ENCODE measurements around the gene LRP1B.

The LRP1B gene

DNA sequence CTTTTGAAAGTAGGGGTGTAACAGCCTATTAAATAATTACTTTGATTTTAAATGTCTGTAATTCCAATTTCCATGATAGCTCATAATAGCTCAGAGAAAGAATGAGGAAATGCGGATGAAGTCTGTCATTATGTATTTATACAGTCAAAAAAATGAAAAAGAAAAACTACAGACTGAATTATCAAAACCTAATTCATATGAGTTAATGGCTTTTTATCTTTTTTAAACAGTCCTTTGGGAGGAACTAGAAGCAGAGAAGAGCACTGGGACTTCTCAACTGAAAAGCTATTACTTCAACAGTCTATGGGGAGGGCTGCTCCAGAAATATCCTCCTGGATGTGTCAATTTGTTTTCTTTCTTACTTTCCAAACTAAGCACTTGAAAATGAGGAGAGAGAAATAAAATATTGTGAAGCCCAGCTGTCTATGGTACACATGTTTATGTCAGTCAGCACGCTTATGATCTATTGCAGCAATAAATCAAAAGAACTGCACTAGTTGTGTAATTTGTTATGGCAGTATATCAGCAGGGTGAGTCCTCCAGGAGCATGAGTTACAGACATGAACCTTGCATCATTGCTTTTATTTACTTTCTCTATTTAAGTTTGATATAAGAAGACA lies 1550.2 kb downstream of the LRP1B start:
- CTCF ChIA-PET = interaction anchor here (1.2 kb wide), 1 partner anchor 15 kb away, joined by 3 read pairs; no protein-coding TSS in a partner anchor
- TF ChIP-seq, protein P1, sequence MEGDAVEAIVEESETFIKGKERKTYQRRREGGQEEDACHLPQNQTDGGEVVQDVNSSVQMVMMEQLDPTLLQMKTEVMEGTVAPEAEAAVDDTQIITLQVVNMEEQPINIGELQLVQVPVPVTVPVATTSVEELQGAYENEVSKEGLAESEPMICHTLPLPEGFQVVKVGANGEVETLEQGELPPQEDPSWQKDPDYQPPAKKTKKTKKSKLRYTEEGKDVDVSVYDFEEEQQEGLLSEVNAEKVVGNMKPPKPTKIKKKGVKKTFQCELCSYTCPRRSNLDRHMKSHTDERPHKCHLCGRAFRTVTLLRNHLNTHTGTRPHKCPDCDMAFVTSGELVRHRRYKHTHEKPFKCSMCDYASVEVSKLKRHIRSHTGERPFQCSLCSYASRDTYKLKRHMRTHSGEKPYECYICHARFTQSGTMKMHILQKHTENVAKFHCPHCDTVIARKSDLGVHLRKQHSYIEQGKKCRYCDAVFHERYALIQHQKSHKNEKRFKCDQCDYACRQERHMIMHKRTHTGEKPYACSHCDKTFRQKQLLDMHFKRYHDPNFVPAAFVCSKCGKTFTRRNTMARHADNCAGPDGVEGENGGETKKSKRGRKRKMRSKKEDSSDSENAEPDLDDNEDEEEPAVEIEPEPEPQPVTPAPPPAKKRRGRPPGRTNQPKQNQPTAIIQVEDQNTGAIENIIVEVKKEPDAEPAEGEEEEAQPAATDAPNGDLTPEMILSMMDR (IDR thresholded peaks at IDR 0.05; ENCODE audit: control extremely low read depth, extremely low read depth, low read depth, missing control alignments) = no peak
- POLR2A ChIA-PET = no interaction called here
- DNase-seq (ENCODE audit: extremely low spot score) = no peak

DNA sequence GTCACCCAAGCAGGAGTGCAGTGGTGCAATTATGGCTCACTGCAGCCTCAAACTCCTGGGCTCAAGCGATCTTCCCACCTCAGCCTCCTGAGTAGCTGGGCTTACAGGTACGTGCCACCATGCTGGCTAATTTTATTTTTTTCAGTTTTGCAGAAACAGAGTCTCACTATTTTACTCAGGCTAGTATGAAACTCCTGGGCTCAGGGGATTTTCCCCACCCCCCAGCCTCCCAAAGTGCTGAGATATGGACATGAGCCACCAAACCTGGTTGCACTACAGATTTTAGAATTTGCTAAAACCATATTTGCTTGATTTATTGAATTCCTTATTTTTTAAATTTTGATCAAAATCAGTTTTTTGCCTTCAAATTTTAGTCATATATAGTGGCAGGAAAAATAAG lies 1553.4 kb downstream of the LRP1B start:
- CTCF ChIA-PET = interaction anchor here (4.5 kb wide), 1 partner anchor 9 kb away, joined by 17 read pairs; no protein-coding TSS in a partner anchor
- no peak for DNase-seq (ENCODE audit: extremely low spot score)
- POLR2A ChIA-PET = no interaction called here
- TF ChIP-seq, protein P1 (IDR thresholded peaks at IDR 0.05; ENCODE audit: control extremely low read depth, extremely low read depth, low read depth, missing control alignments) = no peak

DNA sequence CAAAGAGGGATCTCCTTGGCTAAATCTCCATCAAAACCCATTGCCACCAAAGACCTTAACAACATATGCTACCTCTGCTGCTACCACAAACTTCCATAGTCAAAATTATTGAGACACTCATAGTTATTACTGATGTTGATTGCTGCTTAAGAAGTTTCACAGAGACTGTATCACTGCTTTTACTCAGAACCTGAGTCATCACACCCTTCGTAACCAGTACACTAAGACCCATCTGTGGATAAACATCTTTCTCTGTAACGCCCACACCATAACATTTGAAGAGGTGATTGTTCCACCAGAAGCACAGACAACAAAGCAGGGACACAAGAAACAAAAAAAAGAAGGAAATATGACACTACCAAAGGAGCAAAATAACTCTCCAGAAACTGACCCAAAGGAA lies 1563.1 kb downstream of the LRP1B start:
- CTCF ChIA-PET = no interaction called here
- no peak for DNase-seq (ENCODE audit: extremely low spot score)
- POLR2A ChIA-PET = no interaction called here
- TF ChIP-seq, protein P1 (IDR thresholded peaks at IDR 0.05; ENCODE audit: control extremely low read depth, extremely low read depth, low read depth, missing control alignments) = no peak

DNA sequence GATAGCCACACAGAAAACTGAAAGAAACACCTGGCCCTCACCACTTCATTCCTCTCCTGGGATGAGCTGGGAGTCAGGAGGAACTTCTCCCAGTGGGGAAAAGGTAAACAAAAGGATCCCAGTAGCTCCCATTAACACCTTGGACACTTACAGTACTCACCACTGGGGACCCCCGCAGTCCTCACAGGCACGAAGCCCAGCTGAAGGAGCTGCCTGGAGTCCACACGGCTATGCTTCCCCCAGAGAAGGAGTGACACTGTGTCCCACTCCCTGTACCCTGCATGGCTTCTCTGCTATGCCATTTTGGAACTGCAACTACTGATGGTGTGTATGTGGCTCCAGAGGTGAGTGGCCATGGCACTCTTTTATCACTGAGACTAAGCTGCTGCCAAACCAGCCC lies 1565.1 kb downstream of the LRP1B start:
- ChIA-PET CTCF (interaction anchor here (1.9 kb wide), 1 partner anchor 9 kb away, joined by 6 read pairs; no protein-coding TSS in a partner anchor), POLR2A (no interaction called here)
- DNase-seq (ENCODE audit: extremely low spot score) = no peak
- TF ChIP-seq, protein P1 (IDR thresholded peaks at IDR 0.05; ENCODE audit: control extremely low read depth, extremely low read depth, low read depth, missing control alignments) = no peak

DNA sequence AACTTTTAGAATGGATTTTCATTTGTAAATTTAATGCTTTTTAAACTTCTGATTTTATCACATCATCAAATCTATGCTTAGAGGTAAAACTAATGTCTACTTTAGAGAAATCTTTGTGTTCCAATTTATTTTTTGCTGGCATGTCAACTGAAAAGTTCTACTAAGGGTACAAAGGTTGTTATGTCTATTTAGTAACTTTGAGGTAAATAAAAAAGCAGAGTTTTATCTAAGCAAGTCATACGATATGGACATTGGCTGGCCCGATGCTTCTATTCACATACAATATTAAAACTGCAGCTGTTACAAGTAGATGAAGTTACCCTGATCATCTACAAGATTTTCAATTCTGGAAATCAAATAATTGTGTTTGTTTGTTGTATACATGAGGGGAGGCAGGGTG lies 1575.1 kb downstream of the LRP1B start:
- CTCF ChIA-PET = interaction anchor here (1.7 kb wide), 1 partner anchor 31 kb away, joined by 6 read pairs; no protein-coding TSS in a partner anchor
- no peak for DNase-seq (ENCODE audit: extremely low spot score)
- POLR2A ChIA-PET = no interaction called here
- TF ChIP-seq, protein P1 (IDR thresholded peaks at IDR 0.05; ENCODE audit: control extremely low read depth, extremely low read depth, low read depth, missing control alignments) = no peak

DNA sequence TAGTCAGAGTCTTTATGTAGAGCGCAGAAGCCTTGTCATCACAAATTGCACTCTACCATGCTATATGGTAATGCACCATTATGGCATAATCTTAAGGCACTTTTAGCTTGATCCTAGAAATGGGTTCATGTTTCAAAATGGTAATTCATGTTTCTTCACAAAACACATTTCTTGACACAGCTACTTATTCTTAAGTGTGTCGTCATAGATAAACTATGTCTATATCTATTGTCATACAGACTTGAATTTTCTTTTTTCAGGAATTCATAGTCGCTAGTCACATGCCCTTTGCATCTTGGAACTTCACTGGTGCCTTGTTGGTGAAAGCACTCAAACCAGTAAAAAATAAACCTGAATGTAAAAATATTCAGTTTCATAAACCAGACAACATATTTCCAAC lies 1578.2 kb downstream of the LRP1B start:
- ChIA-PET CTCF (no interaction called here), POLR2A (no interaction called here)
- TF ChIP-seq, protein P1 (IDR thresholded peaks at IDR 0.05; ENCODE audit: control extremely low read depth, extremely low read depth, low read depth, missing control alignments) = no peak
- no peak for DNase-seq (ENCODE audit: extremely low spot score)

Measured in GM10248 (cell line).